Endothelial cell of umbilical vein (primary cell): ENCODE measurements around the gene GPN1.

Experiments
- EZH2 ChIP-seq: IDR thresholded peaks from 2 replicates; pipeline ENCODE4 v1.6.1; 2012; ENCODE audit warnings: borderline replicate concordance, low read depth, mild to moderate bottlenecking, moderate library complexity, low read length, inconsistent platforms; ENCODE audit not compliant: severe bottlenecking
- POLR2A ChIP-seq: IDR thresholded peaks from 2 replicates; pipeline ENCODE4 v1.6.1; 2012; ENCODE audit warnings: low read depth, mild to moderate bottlenecking, control low read depth, low read length
- TF ChIP-seq, protein P1 (sequence below), 2 donors: IDR thresholded peaks; 1 replicate in 1 of 2; 2 replicates in 1 of 2; pipeline ENCODE4 v1.5.1; 2011; ENCODE audit warnings: low read length in 2 of 2, mild to moderate bottlenecking in 2 of 2, moderate library complexity in 2 of 2, control low read depth in 1 of 2, inconsistent platforms in 1 of 2, low read depth in 1 of 2; ENCODE audit not compliant: insufficient read depth in 1 of 2; ENCODE audit errors: extremely low read depth in 1 of 2

DNA sequence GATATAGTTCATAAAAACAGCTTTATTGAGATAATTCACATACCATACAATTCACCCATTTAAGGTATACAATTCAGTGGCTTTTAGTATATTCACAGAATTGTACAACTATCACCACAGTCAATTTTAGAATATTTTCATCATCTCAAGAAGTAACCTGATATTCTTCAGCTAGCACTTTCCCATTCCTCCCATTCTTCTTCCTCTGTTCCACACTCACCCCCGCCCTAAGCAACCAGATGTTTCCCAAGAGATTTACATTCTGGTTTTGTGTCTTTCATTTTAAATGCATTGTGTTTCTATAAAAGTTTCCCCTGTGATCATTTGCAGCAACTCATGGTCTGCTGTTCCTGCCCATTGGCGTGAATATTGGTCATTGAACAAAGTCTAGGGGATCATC, 5.4 kb downstream of the GPN1 start:
- TF ChIP-seq, protein P1, sequence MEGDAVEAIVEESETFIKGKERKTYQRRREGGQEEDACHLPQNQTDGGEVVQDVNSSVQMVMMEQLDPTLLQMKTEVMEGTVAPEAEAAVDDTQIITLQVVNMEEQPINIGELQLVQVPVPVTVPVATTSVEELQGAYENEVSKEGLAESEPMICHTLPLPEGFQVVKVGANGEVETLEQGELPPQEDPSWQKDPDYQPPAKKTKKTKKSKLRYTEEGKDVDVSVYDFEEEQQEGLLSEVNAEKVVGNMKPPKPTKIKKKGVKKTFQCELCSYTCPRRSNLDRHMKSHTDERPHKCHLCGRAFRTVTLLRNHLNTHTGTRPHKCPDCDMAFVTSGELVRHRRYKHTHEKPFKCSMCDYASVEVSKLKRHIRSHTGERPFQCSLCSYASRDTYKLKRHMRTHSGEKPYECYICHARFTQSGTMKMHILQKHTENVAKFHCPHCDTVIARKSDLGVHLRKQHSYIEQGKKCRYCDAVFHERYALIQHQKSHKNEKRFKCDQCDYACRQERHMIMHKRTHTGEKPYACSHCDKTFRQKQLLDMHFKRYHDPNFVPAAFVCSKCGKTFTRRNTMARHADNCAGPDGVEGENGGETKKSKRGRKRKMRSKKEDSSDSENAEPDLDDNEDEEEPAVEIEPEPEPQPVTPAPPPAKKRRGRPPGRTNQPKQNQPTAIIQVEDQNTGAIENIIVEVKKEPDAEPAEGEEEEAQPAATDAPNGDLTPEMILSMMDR (IDR thresholded peaks at IDR 0.05; ENCODE audit: extremely low read depth in 1 of 2, insufficient read depth in 1 of 2, low read depth in 1 of 2, low read length in 2 of 2) = no peak
- TF ChIP-seq POLR2A = no peak
- TF ChIP-seq EZH2 = no peak
